Esophagus squamous epithelium (tissue), 5 donors: Measurements from ENCODE around the gene WDPCP. TPM values are rescaled to one million over a fixed set of nuclear protein-coding genes. Genes with fewer than 3 reads are reported as not detected.
A peak's percentile ranks its signal among the peaks of the same experiment; 100 is the strongest.
"Not testable (repeated sequence)": the region's sequence is repeated elsewhere in the genome, so short reads cannot be mapped to it uniquely, and the experiment has no call there.

Experiments
- DNase-seq: peaks from one replicate; lab custom pipeline; 2025; lab: John Stamatoyannopoulos, UW
- H3K27ac ChIP-seq, 4 donors: fragments of 200-600 bp; sonication (generic); one replicate each; pipeline ENCODE4 v1.5.1; 2016 to 2019; ENCODE audit warnings: mild to moderate bottlenecking in 1 of 4
- H3K27me3 ChIP-seq, 4 donors: fragments of 200-600 bp; sonication (generic); 1 replicate in 3 of 4; 2 replicates in 1 of 4; pipeline versions ENCODE4 v1.5.1 to v1.6.0; 2017 to 2021; ENCODE audit warnings: antibody characterized with exemption in 1 of 4
- H3K36me3 ChIP-seq, 3 donors: fragments of 200-600 bp; sonication (generic); one replicate each; pipeline ENCODE4 v1.5.1; 2016 to 2019
- H3K4me1 ChIP-seq, 3 donors: fragments of 200-600 bp; sonication (generic); one replicate each; pipeline ENCODE4 v1.5.1; 2017 to 2019
- H3K4me3 ChIP-seq, 4 donors: fragments of 200-600 bp; sonication (generic); 1 replicate in 3 of 4; 2 replicates in 1 of 4; pipeline ENCODE4 v1.5.1; 2016 to 2019; ENCODE audit warnings: mild to moderate bottlenecking in 2 of 4, moderate library complexity in 1 of 4
- H3K9me3 ChIP-seq, 3 donors: fragments of 200-600 bp; sonication (generic); one replicate each; pipeline ENCODE4 v1.5.1; 2016 to 2019
- CTCF ChIP-seq, 6 experiments: fragments of 450-650 bp in 4 of 6; fragments of 200-600 bp in 2 of 6; sonication (generic) in 2 of 6; IDR thresholded peaks; one replicate each; pipeline ENCODE4 v1.5.1; 2016 to 2019; ENCODE audit warnings: antibody characterized with exemption in 6 of 6, mild to moderate bottlenecking in 4 of 6, moderate library complexity in 4 of 6
- POLR2A ChIP-seq, 4 donors: fragments of 450-650 bp; IDR thresholded peaks; one replicate each; pipeline ENCODE4 v1.6.1; 2017; ENCODE audit warnings: antibody characterized with exemption in 4 of 4, mild to moderate bottlenecking in 4 of 4, moderate library complexity in 3 of 4
- WGBS, 2 donors: methylation state at CpG; one replicate each; pipeline ENCODE4 v1.1.5; 2018; 5-methylcytosine and 5-hydroxymethylcytosine counted together
- intact Hi-C: fragments of 100-400 bp; cut with DNase I; formaldehyde crosslinking; loops from one replicate; pipeline ENCODE4 v1.15.0; 2022
- small RNA-seq, 4 donors: library from RNA; depleted of rRNA; stranded (forward); fragments of <200 nt; gene quantifications; one replicate each; pipeline ENCODE3, GENCODE V24; 2016
- total RNA-seq, 4 donors: library from RNA; depleted of rRNA; stranded (reverse); fragments of >200 nt; gene quantifications; one replicate each; pipeline ENCODE4 v1.1.0, GENCODE V29; 2016
- donor health status: DM: yes; HTN: yes; CAD: no.

Gene WDPCP
- total RNA-seq, 4 donors from 2014 or later, result 3.0 to 9.7 (median 3.8) TPM

GRCh38 chr2:63078852-63079606 is 509.2 kb downstream of the WDPCP start:
- no peak overlapping the region for H3K27ac ChIP-seq
- H3K4me3 ChIP-seq, result no peak overlapping the region
- H3K4me1 ChIP-seq, result no peaks in the 10 kb centered on the region
- no peaks in the 10 kb centered on the region for H3K36me3 ChIP-seq
- H3K27me3 ChIP-seq, result peaks cover 0 to 41% (median 0%) of the 10 kb centered on the region in 4 donors
- no peak for TF ChIP-seq POLR2A (IDR thresholded peaks at IDR 0.05)
- peak in 4 of 6 experiments; percentile 14 to 66 (median 38) for TF ChIP-seq CTCF (IDR thresholded peaks at IDR 0.05)
- WGBS, 2 donors, result 63 to 70% methylated on average over 4 of the region's 4 CpGs
- no peak for DNase-seq
- intact Hi-C loops, result no loop called here
- no peaks in the 10 kb centered on the region for H3K9me3 ChIP-seq

GRCh38 chr2:63074399-63074798 is 513.9 kb downstream of the WDPCP start:
- DNase-seq, H3K27ac ChIP-seq, intact Hi-C loops, H3K36me3 ChIP-seq, H3K4me1 ChIP-seq, H3K9me3 ChIP-seq, H3K4me3 ChIP-seq: not testable (repeated sequence)
- H3K27me3 ChIP-seq, result peaks cover 0 to 45% (median 0%) of the 10 kb centered on the region in 4 donors
- 87 to 92% methylated on average over 4 of the region's 4 CpGs for WGBS, 2 donors

GRCh38 chr2:63073994-63074393 is 514.3 kb downstream of the WDPCP start:
- intact Hi-C loops, result no loop called here
- 63 to 86% methylated on average over 3 of the region's 3 CpGs for WGBS, 2 donors
- no peaks in the 10 kb centered on the region for H3K36me3 ChIP-seq
- no peaks in the 10 kb centered on the region for H3K9me3 ChIP-seq
- peaks cover 0 to 49% (median 0%) of the 10 kb centered on the region in 4 donors for H3K27me3 ChIP-seq
- no peak overlapping the region for H3K4me3 ChIP-seq
- H3K4me1 ChIP-seq, result no peaks in the 10 kb centered on the region
- no peak overlapping the region for H3K27ac ChIP-seq
- no peak for TF ChIP-seq CTCF (IDR thresholded peaks at IDR 0.05)
- no peak for TF ChIP-seq POLR2A (IDR thresholded peaks at IDR 0.05)
- DNase-seq, result no peak

GRCh38 chr2:63071664-63072063 is 516.6 kb downstream of the WDPCP start:
- no peak overlapping the region for H3K27ac ChIP-seq
- H3K9me3 ChIP-seq, result no peaks in the 10 kb centered on the region
- H3K4me3 ChIP-seq, result no peak overlapping the region
- TF ChIP-seq POLR2A (IDR thresholded peaks at IDR 0.05) (no peak), CTCF (IDR thresholded peaks at IDR 0.05) (no peak)
- H3K4me1 ChIP-seq, result no peaks in the 10 kb centered on the region
- peaks cover 0 to 58% (median 0%) of the 10 kb centered on the region in 4 donors for H3K27me3 ChIP-seq
- WGBS, 2 donors, result 70 to 75% methylated on average over 2 of the region's 2 CpGs
- DNase-seq, result no peak
- intact Hi-C loops, result no loop called here
- H3K36me3 ChIP-seq, result no peaks in the 10 kb centered on the region

Small RNAs within 50 kb of the gene (small RNA-seq; reads per million reads assigned to genes)
- gene RF00017, result 0 reads per million in 4 donors

Other genes starting within 250 kb of the WDPCP start
- 100 to 1,000 TPM in 3 of 4 donors, 10 to 100 TPM in 1; 97.7 to 197 (median 134) TPM for gene MDH1, start 486 bp upstream of the WDPCP start, total RNA-seq